ENCODE data around the gene ABCG8.
"Not testable (repeated sequence)": the region's sequence is repeated elsewhere in the genome, so short reads cannot be mapped to it uniquely, and the experiment has no call there.

The ABCG8 gene

DNA sequence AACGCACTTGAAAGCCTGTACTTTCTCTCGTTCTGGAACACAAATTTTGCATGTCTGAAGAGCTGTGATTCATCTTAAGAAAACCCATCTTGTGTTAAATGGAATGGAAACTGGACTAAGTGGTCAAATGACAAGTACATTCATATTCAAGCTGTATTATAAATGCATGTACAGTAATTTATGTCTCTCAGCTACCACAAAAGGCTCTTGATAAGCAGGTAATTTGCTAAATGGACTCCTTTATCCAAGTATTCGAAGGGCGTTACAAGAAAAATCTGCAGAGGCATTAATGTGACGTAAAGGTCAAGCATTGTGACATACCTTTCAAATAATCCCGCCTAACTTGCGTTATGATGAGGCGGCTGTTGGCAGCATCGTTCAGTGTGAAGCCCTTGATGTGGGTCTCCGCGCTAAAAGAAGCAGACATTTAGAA is 66.6 kb downstream of the ABCG8 start:
- H3K27ac ChIP-seq (ENCODE audit: low read depth, low read length), result no peak overlapping the region
- peaks cover 18 to 31% (median 25%) of the 10 kb centered on the region in 5 donors for H3K36me3 ChIP-seq (ENCODE audit: control insufficient read depth in 5 of 5, insufficient read depth in 5 of 5, low read length in 5 of 5)
- no peaks in the 10 kb centered on the region for H3K27me3 ChIP-seq (ENCODE audit: control insufficient read depth in 5 of 5, insufficient read depth in 4 of 5, low read length in 5 of 5)
- H3K4me1 ChIP-seq (ENCODE audit: control insufficient read depth in 5 of 5, insufficient read depth in 5 of 5, low read length in 5 of 5), result peaks cover 0 to 5% (median 0%) of the 10 kb centered on the region in 5 donors
- no peak overlapping the region for H3K9ac ChIP-seq (ENCODE audit: low read length in 5 of 5)
- H3K4me3 ChIP-seq (ENCODE audit: low read depth in 1 of 5, low read length in 5 of 5), result no peak overlapping the region
- H3K9me3 ChIP-seq (ENCODE audit: control insufficient read depth in 5 of 5, low read length in 5 of 5), result no peaks in the 10 kb centered on the region

GRCh38 chr2:43905871-43906270 is 67.1 kb downstream of the ABCG8 start:
- H3K27ac ChIP-seq (ENCODE audit: low read depth, low read length), result no peak overlapping the region
- H3K4me1 ChIP-seq (ENCODE audit: control insufficient read depth in 5 of 5, insufficient read depth in 5 of 5, low read length in 5 of 5), result peaks cover 0 to 6% (median 0%) of the 10 kb centered on the region in 5 donors
- no peaks in the 10 kb centered on the region for H3K27me3 ChIP-seq (ENCODE audit: control insufficient read depth in 5 of 5, insufficient read depth in 4 of 5, low read length in 5 of 5)
- no peaks in the 10 kb centered on the region for H3K9me3 ChIP-seq (ENCODE audit: control insufficient read depth in 5 of 5, low read length in 5 of 5)
- no peak overlapping the region for H3K4me3 ChIP-seq (ENCODE audit: low read depth in 1 of 5, low read length in 5 of 5)
- peaks cover 19 to 31% (median 24%) of the 10 kb centered on the region in 5 donors for H3K36me3 ChIP-seq (ENCODE audit: control insufficient read depth in 5 of 5, insufficient read depth in 5 of 5, low read length in 5 of 5)
- H3K9ac ChIP-seq (ENCODE audit: low read length in 5 of 5), result no peak overlapping the region

GRCh38 chr2:43906448-43907109 is 67.8 kb downstream of the ABCG8 start:
- Histone ChIP-seq H3K9ac (ENCODE audit: low read length in 5 of 5) (no peak overlapping the region), H3K9me3 (ENCODE audit: control insufficient read depth in 5 of 5, low read length in 5 of 5) (no peaks in the 10 kb centered on the region), H3K36me3 (ENCODE audit: control insufficient read depth in 5 of 5, insufficient read depth in 5 of 5, low read length in 5 of 5) (peaks cover 18 to 28% (median 20%) of the 10 kb centered on the region in 5 donors), H3K4me1 (ENCODE audit: control insufficient read depth in 5 of 5, insufficient read depth in 5 of 5, low read length in 5 of 5) (peaks cover 0 to 6% (median 0%) of the 10 kb centered on the region in 5 donors), H3K27ac (ENCODE audit: low read depth, low read length) (no peak overlapping the region), H3K27me3 (ENCODE audit: control insufficient read depth in 5 of 5, insufficient read depth in 4 of 5, low read length in 5 of 5) (no peaks in the 10 kb centered on the region), H3K4me3 (ENCODE audit: low read depth in 1 of 5, low read length in 5 of 5) (no peak overlapping the region)

- peaks cover 23 to 46% (median 24%) of the 10 kb centered on the region in 5 donors for H3K36me3 ChIP-seq (ENCODE audit: control insufficient read depth in 5 of 5, insufficient read depth in 5 of 5, low read length in 5 of 5)
- H3K9ac ChIP-seq (ENCODE audit: low read length in 5 of 5); H3K27me3 ChIP-seq (ENCODE audit: control insufficient read depth in 5 of 5, insufficient read depth in 4 of 5, low read length in 5 of 5); H3K4me3 ChIP-seq (ENCODE audit: low read depth in 1 of 5, low read length in 5 of 5); H3K4me1 ChIP-seq (ENCODE audit: control insufficient read depth in 5 of 5, insufficient read depth in 5 of 5, low read length in 5 of 5); H3K9me3 ChIP-seq (ENCODE audit: control insufficient read depth in 5 of 5, low read length in 5 of 5); H3K27ac ChIP-seq (ENCODE audit: low read depth, low read length): not testable (repeated sequence)
These were observed 72.5 kb downstream of the ABCG8 start for GRCh38 chr2:43911136-43911790.

DNA sequence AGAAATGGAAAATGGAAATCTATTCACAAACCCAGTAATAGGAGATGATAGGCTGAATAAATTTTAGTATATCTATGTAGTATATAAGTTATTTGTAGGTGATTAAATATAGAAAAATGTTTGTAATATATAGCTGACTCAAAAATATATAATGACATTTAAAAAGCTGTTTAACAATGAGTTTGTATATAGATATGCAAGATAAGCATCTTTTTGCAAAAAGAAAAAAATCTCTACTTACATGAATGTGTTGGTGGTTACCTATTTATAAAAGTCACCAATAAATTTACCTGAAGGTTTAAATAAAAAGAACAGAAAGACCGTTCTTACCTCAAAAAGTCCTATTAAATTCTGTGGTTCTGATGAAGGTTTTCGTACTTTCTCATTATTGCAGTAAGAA is 85.7 kb downstream of the ABCG8 start:
- Histone ChIP-seq H3K27me3 (ENCODE audit: control insufficient read depth in 5 of 5, insufficient read depth in 4 of 5, low read length in 5 of 5) (no peaks in the 10 kb centered on the region), H3K36me3 (ENCODE audit: control insufficient read depth in 5 of 5, insufficient read depth in 5 of 5, low read length in 5 of 5) (peaks cover 33 to 54% (median 34%) of the 10 kb centered on the region in 5 donors), H3K9ac (ENCODE audit: low read length in 5 of 5) (no peak overlapping the region), H3K9me3 (ENCODE audit: control insufficient read depth in 5 of 5, low read length in 5 of 5) (no peaks in the 10 kb centered on the region), H3K4me3 (ENCODE audit: low read depth in 1 of 5, low read length in 5 of 5) (no peak overlapping the region), H3K4me1 (ENCODE audit: control insufficient read depth in 5 of 5, insufficient read depth in 5 of 5, low read length in 5 of 5) (no peaks in the 10 kb centered on the region), H3K27ac (ENCODE audit: low read depth, low read length) (no peak overlapping the region)

DNA sequence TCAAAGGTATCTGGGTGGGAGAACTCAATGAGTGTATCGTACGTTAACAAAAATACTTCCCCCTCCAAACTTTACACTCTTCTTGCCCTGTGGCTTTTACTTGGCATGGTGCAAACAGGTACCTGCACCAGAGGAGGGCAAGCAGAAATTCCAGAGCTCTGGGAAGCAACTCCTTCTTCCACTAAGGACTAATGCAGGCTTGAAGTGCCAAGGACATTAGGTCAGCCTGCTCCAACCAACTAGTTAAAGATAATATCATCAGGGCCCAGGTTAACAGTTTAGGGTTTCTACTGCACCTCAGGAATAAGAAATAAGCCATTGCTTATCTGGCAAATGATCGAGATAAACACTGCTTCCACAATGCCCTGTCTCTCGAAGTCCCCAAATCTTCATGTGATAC is 86.7 kb downstream of the ABCG8 start:
- Histone ChIP-seq H3K36me3 (ENCODE audit: control insufficient read depth in 5 of 5, insufficient read depth in 5 of 5, low read length in 5 of 5) (peaks cover 30 to 54% (median 38%) of the 10 kb centered on the region in 5 donors), H3K9ac (ENCODE audit: low read length in 5 of 5) (no peak overlapping the region), H3K4me1 (ENCODE audit: control insufficient read depth in 5 of 5, insufficient read depth in 5 of 5, low read length in 5 of 5) (no peaks in the 10 kb centered on the region), H3K27ac (ENCODE audit: low read depth, low read length) (no peak overlapping the region), H3K4me3 (ENCODE audit: low read depth in 1 of 5, low read length in 5 of 5) (no peak overlapping the region), H3K9me3 (ENCODE audit: control insufficient read depth in 5 of 5, low read length in 5 of 5) (no peaks in the 10 kb centered on the region), H3K27me3 (ENCODE audit: control insufficient read depth in 5 of 5, insufficient read depth in 4 of 5, low read length in 5 of 5) (no peaks in the 10 kb centered on the region)

DNA sequence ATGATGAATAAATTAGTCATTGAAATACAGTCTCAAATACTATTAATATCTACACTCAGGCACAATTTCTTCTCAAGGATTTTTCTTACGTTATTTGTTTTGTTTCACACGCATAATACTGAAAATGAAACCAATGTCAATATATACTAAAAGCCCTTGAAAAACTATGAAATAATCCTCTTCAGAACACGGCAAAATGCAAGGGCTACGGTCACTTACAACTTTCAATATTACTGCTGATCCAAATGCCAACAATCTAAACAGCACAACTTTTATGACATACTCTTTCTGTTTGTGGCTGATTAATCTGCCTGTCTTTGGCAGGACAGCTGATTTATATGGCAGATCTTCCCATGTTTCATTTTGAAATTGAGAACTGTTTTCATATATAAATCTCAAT is 88.7 kb downstream of the ABCG8 start:
- H3K4me3 ChIP-seq (ENCODE audit: low read depth in 1 of 5, low read length in 5 of 5), result no peak overlapping the region
- no peak overlapping the region for H3K9ac ChIP-seq (ENCODE audit: low read length in 5 of 5)
- no peak overlapping the region for H3K27ac ChIP-seq (ENCODE audit: low read depth, low read length)
- H3K4me1 ChIP-seq (ENCODE audit: control insufficient read depth in 5 of 5, insufficient read depth in 5 of 5, low read length in 5 of 5), result no peaks in the 10 kb centered on the region
- peaks cover 33 to 59% (median 37%) of the 10 kb centered on the region in 5 donors for H3K36me3 ChIP-seq (ENCODE audit: control insufficient read depth in 5 of 5, insufficient read depth in 5 of 5, low read length in 5 of 5)
- no peaks in the 10 kb centered on the region for H3K9me3 ChIP-seq (ENCODE audit: control insufficient read depth in 5 of 5, low read length in 5 of 5)
- no peaks in the 10 kb centered on the region for H3K27me3 ChIP-seq (ENCODE audit: control insufficient read depth in 5 of 5, insufficient read depth in 4 of 5, low read length in 5 of 5)

DNA sequence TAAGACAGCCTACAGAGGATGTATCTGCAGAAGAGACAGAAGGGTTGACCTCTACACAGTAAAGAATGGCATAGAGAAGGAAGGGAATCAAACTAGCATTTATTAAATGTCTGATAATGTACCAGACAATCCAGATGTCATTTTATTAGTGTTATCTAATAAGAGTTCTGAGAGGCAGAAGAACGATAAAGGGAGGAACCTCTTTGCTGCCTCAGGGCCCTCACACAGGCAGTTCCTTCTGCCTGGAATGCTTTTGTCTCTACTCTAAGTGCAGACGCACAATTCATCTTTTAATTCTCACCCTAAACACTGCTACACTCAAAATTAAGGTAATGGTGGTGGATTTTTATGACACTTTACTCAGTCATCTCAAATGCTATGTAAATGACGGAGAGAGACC is 92.5 kb downstream of the ABCG8 start:
- Histone ChIP-seq H3K9ac (ENCODE audit: low read length in 5 of 5) (no peak overlapping the region), H3K27ac (ENCODE audit: low read depth, low read length) (no peak overlapping the region), H3K4me1 (ENCODE audit: control insufficient read depth in 5 of 5, insufficient read depth in 5 of 5, low read length in 5 of 5) (no peaks in the 10 kb centered on the region), H3K9me3 (ENCODE audit: control insufficient read depth in 5 of 5, low read length in 5 of 5) (no peaks in the 10 kb centered on the region), H3K4me3 (ENCODE audit: low read depth in 1 of 5, low read length in 5 of 5) (no peak overlapping the region), H3K36me3 (ENCODE audit: control insufficient read depth in 5 of 5, insufficient read depth in 5 of 5, low read length in 5 of 5) (peaks cover 26 to 50% (median 29%) of the 10 kb centered on the region in 5 donors), H3K27me3 (ENCODE audit: control insufficient read depth in 5 of 5, insufficient read depth in 4 of 5, low read length in 5 of 5) (no peaks in the 10 kb centered on the region)

All from subcutaneous abdominal adipose tissue (tissue), 5 donors.